MCF 10A (cell line): ENCODE results near the gene USP38. TPM values are rescaled to one million over a fixed set of nuclear protein-coding genes. Genes with fewer than 3 reads are reported as not detected.

ENCODE experiments used
- BruUV-seq: library from RNA; stranded (reverse); fragments of 400-500 nt; replicated peaks from 2 replicates; lab custom pipeline; 2021; lab: Mats Ljungman, UMichigan
- CTCF ChIA-PET: fragments of 300-600 bp; sonication (Branson Sonifier 250); formaldehyde crosslinking; extraction: SDS; loops from one replicate; lab custom pipeline; 2021; ENCODE audit warnings: antibody characterized with exemption, inconsistent platforms; lab: Yijun Ruan, JAX
- POLR2A ChIA-PET: fragments of 300-600, 350-650 bp; sonication (Branson Sonifier 250); formaldehyde crosslinking; extraction: SDS; loops from one replicate; lab custom pipeline; 2020; ENCODE audit warnings: antibody characterized with exemption, inconsistent platforms; lab: Yijun Ruan, JAX
- DNase-seq: peaks from one replicate; pipeline ENCODE4 v3.0.0-alpha.2; 2018; ENCODE audit not compliant: unreplicated experiment
- H3K27ac Mint-ChIP-seq: one replicate; pipeline ENCODE4 v1.8.0; 2022; ENCODE audit warnings: mild to moderate bottlenecking, low read depth, mixed read lengths; ENCODE audit not compliant: unreplicated experiment
- H3K27me3 Mint-ChIP-seq: one replicate; pipeline ENCODE4 v1.8.0; 2022; ENCODE audit warnings: mixed read lengths; ENCODE audit not compliant: insufficient read depth, unreplicated experiment
- H3K36me3 Mint-ChIP-seq: one replicate; pipeline ENCODE4 v1.8.0; 2022; ENCODE audit warnings: mild to moderate bottlenecking, moderate library complexity, mixed read lengths; ENCODE audit not compliant: insufficient read depth, unreplicated experiment
- H3K4me1 Mint-ChIP-seq: one replicate; pipeline ENCODE4 v1.8.0; 2022; ENCODE audit warnings: mixed read lengths; ENCODE audit not compliant: insufficient read depth, unreplicated experiment
- H3K4me3 Mint-ChIP-seq: one replicate; pipeline ENCODE4 v1.8.0; 2022; ENCODE audit warnings: mild to moderate bottlenecking, moderate library complexity, mixed read lengths; ENCODE audit not compliant: unreplicated experiment
- H3K9me3 Mint-ChIP-seq: one replicate; pipeline ENCODE4 v1.8.0; 2022; ENCODE audit warnings: mixed read lengths; ENCODE audit not compliant: unreplicated experiment
- intact Hi-C: fragments of 100-400 bp; cut with micrococcal nuclease; formaldehyde crosslinking; loops from 2 replicates; pipeline ENCODE4 v1.14.1; 2022
- total RNA-seq: library from RNA; stranded (reverse); gene quantifications from 2 replicates; pipeline ENCODE4 v1.2.3, GENCODE V29; 2022
- TF ChIP-seq, protein P1 (sequence below): fragments of 200-600 bp; IDR thresholded peaks from one replicate; pipeline ENCODE4 v1.8.0; 2022; ENCODE audit warnings: antibody characterized with exemption, mild to moderate bottlenecking; ENCODE audit not compliant: unreplicated experiment

Gene USP38
- total RNA-seq, 1 experiment from 2014 or later, result 19.4 TPM

DNA sequence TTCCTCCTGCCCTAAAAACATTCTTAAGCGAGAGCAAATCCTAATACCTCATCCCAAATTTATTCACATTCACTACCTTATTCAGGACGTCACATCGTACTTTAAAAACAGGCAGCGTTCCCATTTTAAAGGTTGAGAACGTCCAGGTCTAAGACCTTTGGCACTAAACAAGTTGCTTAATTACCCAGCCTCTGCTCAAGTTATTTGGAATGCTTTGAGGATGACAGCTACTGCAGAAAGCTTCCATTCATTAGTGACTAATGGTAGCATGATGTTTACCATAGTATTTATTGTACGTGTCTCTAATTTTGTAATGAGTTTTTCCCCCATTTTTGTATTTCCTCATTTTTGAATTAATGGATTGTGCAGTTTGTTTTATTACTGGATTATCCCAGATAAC is 1.5 kb downstream of the USP38 start:
- TSS peak; percentile 22 for BruUV-seq
- ChIA-PET CTCF (interaction anchor here (0.6 kb wide), 1 partner anchor 205 kb away, joined by 3 read pairs; no protein-coding TSS in a partner anchor), POLR2A (interaction anchor here (0.5 to 3.4 kb wide), 7 partner anchors 113 to 1913 kb away, joined by 3 to 27 read pairs (median 3); partner anchors contain the start of genes GAB1 and SMARCA5)
- Mint-ChIP-seq H3K36me3 (peaks cover 19% of the 10 kb centered on the region), H3K4me3 (peak overlapping the region; percentile 79), H3K27me3 (no peaks in the 10 kb centered on the region), H3K4me1 (peaks cover 49% of the 10 kb centered on the region), H3K27ac (peak overlapping the region; percentile 91), H3K9me3 (no peaks in the 10 kb centered on the region)
- DNase-seq, result peak; percentile 21
- TF ChIP-seq, protein P1, sequence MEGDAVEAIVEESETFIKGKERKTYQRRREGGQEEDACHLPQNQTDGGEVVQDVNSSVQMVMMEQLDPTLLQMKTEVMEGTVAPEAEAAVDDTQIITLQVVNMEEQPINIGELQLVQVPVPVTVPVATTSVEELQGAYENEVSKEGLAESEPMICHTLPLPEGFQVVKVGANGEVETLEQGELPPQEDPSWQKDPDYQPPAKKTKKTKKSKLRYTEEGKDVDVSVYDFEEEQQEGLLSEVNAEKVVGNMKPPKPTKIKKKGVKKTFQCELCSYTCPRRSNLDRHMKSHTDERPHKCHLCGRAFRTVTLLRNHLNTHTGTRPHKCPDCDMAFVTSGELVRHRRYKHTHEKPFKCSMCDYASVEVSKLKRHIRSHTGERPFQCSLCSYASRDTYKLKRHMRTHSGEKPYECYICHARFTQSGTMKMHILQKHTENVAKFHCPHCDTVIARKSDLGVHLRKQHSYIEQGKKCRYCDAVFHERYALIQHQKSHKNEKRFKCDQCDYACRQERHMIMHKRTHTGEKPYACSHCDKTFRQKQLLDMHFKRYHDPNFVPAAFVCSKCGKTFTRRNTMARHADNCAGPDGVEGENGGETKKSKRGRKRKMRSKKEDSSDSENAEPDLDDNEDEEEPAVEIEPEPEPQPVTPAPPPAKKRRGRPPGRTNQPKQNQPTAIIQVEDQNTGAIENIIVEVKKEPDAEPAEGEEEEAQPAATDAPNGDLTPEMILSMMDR, result no peak
- intact Hi-C loops, result no loop called here

GRCh38 chr4:143186649-143187048 is 1.9 kb downstream of the USP38 start:
- H3K4me3 Mint-ChIP-seq, result peak overlapping the region; percentile 79
- no TSS peak for BruUV-seq
- peak; percentile 9 for DNase-seq
- H3K4me1 Mint-ChIP-seq, result peaks cover 49% of the 10 kb centered on the region
- POLR2A ChIA-PET, result interaction anchor here (0.6 to 3.4 kb wide), 7 partner anchors 150 to 1335 kb away, joined by 3 to 27 read pairs (median 3); partner anchors contain the start of genes GAB1 and SMARCA5
- H3K27me3 Mint-ChIP-seq, result no peaks in the 10 kb centered on the region
- no peaks in the 10 kb centered on the region for H3K9me3 Mint-ChIP-seq
- TF ChIP-seq, protein P1, result no peak
- H3K27ac Mint-ChIP-seq, result peak overlapping the region; percentile 91
- CTCF ChIA-PET, result interaction anchor here (0.7 kb wide), 1 partner anchor 339 kb away, joined by 3 read pairs; no protein-coding TSS in a partner anchor
- peaks cover 22% of the 10 kb centered on the region for H3K36me3 Mint-ChIP-seq
- intact Hi-C loops, result no loop called here

DNA sequence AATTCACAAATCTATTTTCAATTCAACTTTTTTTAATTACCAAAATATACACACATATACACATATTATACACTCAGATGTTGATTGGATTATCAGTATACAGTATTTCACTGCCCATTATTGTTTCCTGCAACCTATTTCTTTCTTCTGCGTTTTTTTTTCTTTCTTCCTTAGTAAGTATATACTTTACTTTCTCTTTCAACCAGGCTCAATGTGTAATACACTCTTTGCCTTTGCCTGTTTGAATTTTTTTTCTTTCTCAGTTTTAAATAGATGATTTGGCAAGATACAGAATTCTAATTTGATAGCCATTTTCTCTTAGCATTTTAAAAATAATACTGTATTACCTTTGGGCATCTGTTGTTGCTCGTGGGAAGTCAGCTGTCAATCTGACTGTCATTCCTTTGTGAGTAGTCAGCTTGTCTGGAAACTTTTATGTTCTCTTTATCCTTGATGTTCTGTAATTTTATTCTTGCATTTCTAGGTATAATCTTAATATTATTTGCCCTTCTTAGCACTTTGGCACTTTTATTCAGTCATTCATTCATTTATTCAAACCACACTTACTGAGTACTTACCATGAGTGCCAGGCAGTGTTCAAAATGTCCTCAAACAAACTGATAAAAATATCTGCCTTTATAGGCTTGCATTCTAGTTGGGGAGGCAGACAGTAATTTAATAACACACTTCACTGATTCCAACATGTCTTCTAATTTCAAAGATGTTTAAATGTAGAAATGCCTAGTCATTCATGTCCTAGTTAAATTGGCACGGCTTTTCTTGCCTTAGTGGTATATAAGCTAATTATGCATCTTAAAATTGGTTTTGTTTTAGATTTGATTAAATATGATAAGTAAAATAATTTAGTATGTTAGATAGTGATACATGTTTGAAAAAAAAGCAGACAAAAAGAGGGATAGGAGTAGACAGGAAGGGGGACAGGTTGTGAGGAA is 3.7 kb downstream of the USP38 start:
- no peaks in the 10 kb centered on the region for H3K27me3 Mint-ChIP-seq
- peak overlapping the region; percentile 79 for H3K4me3 Mint-ChIP-seq
- H3K4me1 Mint-ChIP-seq, result peaks cover 49% of the 10 kb centered on the region
- peak overlapping the region; percentile 69 for H3K27ac Mint-ChIP-seq
- intact Hi-C loops, result no loop called here
- CTCF ChIA-PET, result interaction anchor here (0.7 kb wide), 1 partner anchor 836 kb away, joined by 3 read pairs; no protein-coding TSS in a partner anchor
- BruUV-seq, result no TSS peak
- H3K9me3 Mint-ChIP-seq, result no peaks in the 10 kb centered on the region
- peaks cover 39% of the 10 kb centered on the region for H3K36me3 Mint-ChIP-seq
- POLR2A ChIA-PET, result interaction anchor here (0.5 to 1.1 kb wide), 4 partner anchors 13 to 787 kb away, joined by 3 to 5 read pairs (median 3); partner anchors contain the start of genes GAB1 and SMARCA5
- peak; percentile 25 for DNase-seq
- TF ChIP-seq, protein P1, result no peak

GRCh38 chr4:143189528-143189927 is 4.8 kb downstream of the USP38 start:
- peak overlapping the region; percentile 79 for H3K4me3 Mint-ChIP-seq
- TF ChIP-seq, protein P1, result no peak

More at GRCh38 chr4:143189528-143189927, 4.8 kb downstream of the USP38 start:
- H3K27me3 Mint-ChIP-seq, result no peaks in the 10 kb centered on the region
- H3K27ac Mint-ChIP-seq, result peak overlapping the region; percentile 69
- H3K9me3 Mint-ChIP-seq, result no peaks in the 10 kb centered on the region
- peaks cover 51% of the 10 kb centered on the region for H3K36me3 Mint-ChIP-seq
- CTCF ChIA-PET, result no interaction called here
- DNase-seq, result no peak
- no TSS peak for BruUV-seq
- H3K4me1 Mint-ChIP-seq, result peaks cover 44% of the 10 kb centered on the region
- intact Hi-C loops, result no loop called here
- POLR2A ChIA-PET, result interaction anchor here (1.0 kb wide), 1 partner anchor 324 kb away, joined by 3 read pairs; the partner anchor contains the start of gene SMARCA5
